H9 (cell line): ENCODE results near the gene EBLN2. TPM values are rescaled to one million over a fixed set of nuclear protein-coding genes. Genes with fewer than 3 reads are reported as not detected.
A peak's percentile ranks its signal among the peaks of the same experiment; 100 is the strongest.

Experiments
- DNase-seq: peaks from one replicate; pipeline ENCODE4 v3.0.0-alpha.2; 2017
- H2AFZ ChIP-seq: one replicate; pipeline ENCODE4 v1.6.1; 2013; ENCODE audit warnings: mild to moderate bottlenecking, low read length, control low read depth, moderate library complexity
- H2AK5ac ChIP-seq: 2 replicates; pipeline ENCODE4 v1.6.1; 2013; ENCODE audit warnings: low read length, control low read depth, mixed read lengths; ENCODE audit not compliant: insufficient read length
- H2BK120ac ChIP-seq: one replicate; pipeline ENCODE4 v1.6.1; 2013; ENCODE audit warnings: low read depth, mild to moderate bottlenecking, low read length, control low read depth, inconsistent platforms; ENCODE audit not compliant: poor library complexity, severe bottlenecking
- H2BK12ac ChIP-seq: 2 replicates; pipeline ENCODE4 v1.6.1; 2013; ENCODE audit warnings: low read length, control low read depth, mixed read lengths, low read depth; ENCODE audit not compliant: insufficient read length
- H2BK15ac ChIP-seq: 2 replicates; pipeline ENCODE4 v1.6.1; 2013; ENCODE audit warnings: low read depth, low read length, control low read depth
- H2BK20ac ChIP-seq: one replicate; pipeline ENCODE4 v1.6.1; 2013; ENCODE audit warnings: low read depth, mild to moderate bottlenecking, low read length, control low read depth, inconsistent platforms; ENCODE audit not compliant: poor library complexity, severe bottlenecking
- H2BK5ac ChIP-seq: 2 replicates; pipeline ENCODE4 v1.6.1; 2013; ENCODE audit warnings: low read length, control low read depth, mixed read lengths; ENCODE audit not compliant: insufficient read length
- H3K14ac ChIP-seq: 2 replicates; pipeline ENCODE4 v1.6.1; 2013; ENCODE audit warnings: low read length, control low read depth; ENCODE audit not compliant: insufficient read depth
- H3K18ac ChIP-seq: 2 replicates; pipeline ENCODE4 v1.6.1; 2013; ENCODE audit warnings: low read depth, mild to moderate bottlenecking, mixed read lengths, low read length, control low read depth; ENCODE audit not compliant: insufficient read length
- H3K23ac ChIP-seq: 2 replicates; pipeline ENCODE4 v1.6.1; 2013; ENCODE audit warnings: low read length, control low read depth, mixed read lengths, low read depth; ENCODE audit not compliant: insufficient read length
- H3K23me2 ChIP-seq: 2 replicates; pipeline ENCODE4 v1.6.1; 2013; ENCODE audit warnings: low read depth, mild to moderate bottlenecking, mixed read lengths, low read length, control low read depth; ENCODE audit not compliant: insufficient read length, poor library complexity, severe bottlenecking
- H3K27ac ChIP-seq: 2 replicates; pipeline ENCODE4 v1.5.1; 2013; ENCODE audit warnings: low read length, control low read depth, mixed read lengths, low read depth; ENCODE audit not compliant: insufficient read length
- H3K27me3 ChIP-seq: 2 replicates; pipeline ENCODE4 v1.6.1; 2013; ENCODE audit warnings: low read length, control low read depth, inconsistent platforms; ENCODE audit not compliant: insufficient read depth
- H3K4ac ChIP-seq: 2 replicates; pipeline ENCODE4 v1.6.1; 2013; ENCODE audit warnings: low read depth, mild to moderate bottlenecking, control low read depth, inconsistent platforms, low read length, moderate library complexity
- H3K4me1 ChIP-seq: 2 replicates; pipeline ENCODE4 v1.6.1; 2013; ENCODE audit warnings: low read length, control low read depth, inconsistent platforms; ENCODE audit not compliant: insufficient read depth
- H3K4me2 ChIP-seq: 2 replicates; pipeline ENCODE4 v1.6.1; 2013; ENCODE audit warnings: low read length, control low read depth, mixed read lengths; ENCODE audit not compliant: insufficient read length, insufficient read depth
- H3K56ac ChIP-seq: 2 replicates; pipeline ENCODE4 v1.6.1; 2013; ENCODE audit warnings: low read depth, mild to moderate bottlenecking, mixed read lengths, low read length, control low read depth; ENCODE audit not compliant: insufficient read length
- H3K79me1 ChIP-seq: 2 replicates; pipeline ENCODE4 v1.6.1; 2013; ENCODE audit warnings: low read depth, mild to moderate bottlenecking, moderate library complexity, low read length, control low read depth, inconsistent platforms; ENCODE audit not compliant: insufficient read depth, poor library complexity, severe bottlenecking
- H3K79me2 ChIP-seq: 2 replicates; pipeline ENCODE4 v1.6.1; 2013; ENCODE audit warnings: low read length, control low read depth, inconsistent platforms; ENCODE audit not compliant: insufficient read depth
- H3K9ac ChIP-seq: 2 replicates; pipeline ENCODE4 v1.6.1; 2013; ENCODE audit warnings: low read length, control low read depth, mixed read lengths; ENCODE audit not compliant: insufficient read length; ENCODE audit errors: extremely low read depth
- H3K9me3 ChIP-seq: one replicate; pipeline ENCODE4 v1.6.1; 2013; ENCODE audit warnings: low read depth, low read length, inconsistent platforms; ENCODE audit not compliant: control insufficient read depth
- H3T11ph ChIP-seq: one replicate; pipeline ENCODE4 v1.6.1; 2013; ENCODE audit warnings: mild to moderate bottlenecking, low read length, control low read depth, inconsistent platforms
- H4K20me1 ChIP-seq: one replicate; pipeline ENCODE4 v1.6.1; 2013; ENCODE audit not compliant: control insufficient read depth, insufficient read length, insufficient read depth
- H4K5ac ChIP-seq: 2 replicates; pipeline ENCODE4 v1.6.1; 2013; ENCODE audit warnings: low read depth, mild to moderate bottlenecking, mixed read lengths, low read length, control low read depth; ENCODE audit not compliant: insufficient read length
- H4K8ac ChIP-seq: replicated peaks from 2 replicates; pipeline ENCODE4 v1.6.1; 2013; ENCODE audit warnings: low read length, control low read depth, mixed read lengths, low read depth; ENCODE audit not compliant: insufficient read length
- H4K91ac ChIP-seq: 2 replicates; pipeline ENCODE4 v1.6.1; 2013; ENCODE audit warnings: low read depth, mild to moderate bottlenecking, moderate library complexity, mixed read lengths, low read length, control low read depth; ENCODE audit not compliant: insufficient read length
- H3K27ac Mint-ChIP-seq, 3 experiments: 2 replicates in 2 of 3; 3 replicates in 1 of 3; pipeline ENCODE4 v1.8.0; 2020 to 2021; ENCODE audit warnings: mixed read lengths in 3 of 3, mild to moderate bottlenecking in 1 of 3, moderate library complexity in 1 of 3
- H3K27me3 Mint-ChIP-seq: 2 replicates; pipeline ENCODE4 v1.8.0; 2021; ENCODE audit warnings: low read depth, mild to moderate bottlenecking, moderate library complexity, mixed read lengths
- H3K36me3 Mint-ChIP-seq, 3 experiments: 2 replicates in 2 of 3; 3 replicates in 1 of 3; pipeline ENCODE4 v1.8.0; 2020 to 2021; ENCODE audit warnings: low read depth in 3 of 3, mixed read lengths in 3 of 3; ENCODE audit not compliant: insufficient read depth in 1 of 3
- H3K4me1 Mint-ChIP-seq, 2 experiments: 2 replicates each; pipeline ENCODE4 v1.8.0; 2020; ENCODE audit warnings: mixed read lengths in 2 of 2
- H3K4me3 Mint-ChIP-seq, 2 experiments: 2 replicates in 1 of 2; 3 replicates in 1 of 2; pipeline ENCODE4 v1.8.0; 2020 to 2021; ENCODE audit warnings: mild to moderate bottlenecking in 2 of 2, mixed read lengths in 2 of 2, moderate library complexity in 1 of 2
- H3K9me3 Mint-ChIP-seq, 2 experiments: 2 replicates in 1 of 2; 3 replicates in 1 of 2; pipeline ENCODE4 v1.8.0; 2020; ENCODE audit warnings: mild to moderate bottlenecking in 2 of 2, mixed read lengths in 2 of 2, moderate library complexity in 1 of 2
- CTCF ChIP-seq: fragments of 200-600 bp; sonication (generic); conservative IDR thresholded peaks from 3 replicates; pipeline ENCODE4 v1.8.0; 2021; ENCODE audit warnings: antibody characterized with exemption, mild to moderate bottlenecking
- WGBS: extraction: QIAGEN DNeasy Blood & Tissue Kit; methylation state at CpG from one replicate; pipeline ENCODE4 v1.1.7; 2013; ENCODE audit warnings: missing lambda C conversion rate, low lambda C conversion rate, mixed read lengths; ENCODE audit not compliant: insufficient read length; ENCODE audit errors: extremely low coverage; 5-methylcytosine and 5-hydroxymethylcytosine counted together
- total RNA-seq: library from RNA; stranded (reverse); gene quantifications from 2 replicates; pipeline ENCODE4 v1.2.1, GENCODE V29; 2021

EBLN2 gene
- total RNA-seq, 1 experiment from 2014 or later = 6.1 TPM

DNA sequence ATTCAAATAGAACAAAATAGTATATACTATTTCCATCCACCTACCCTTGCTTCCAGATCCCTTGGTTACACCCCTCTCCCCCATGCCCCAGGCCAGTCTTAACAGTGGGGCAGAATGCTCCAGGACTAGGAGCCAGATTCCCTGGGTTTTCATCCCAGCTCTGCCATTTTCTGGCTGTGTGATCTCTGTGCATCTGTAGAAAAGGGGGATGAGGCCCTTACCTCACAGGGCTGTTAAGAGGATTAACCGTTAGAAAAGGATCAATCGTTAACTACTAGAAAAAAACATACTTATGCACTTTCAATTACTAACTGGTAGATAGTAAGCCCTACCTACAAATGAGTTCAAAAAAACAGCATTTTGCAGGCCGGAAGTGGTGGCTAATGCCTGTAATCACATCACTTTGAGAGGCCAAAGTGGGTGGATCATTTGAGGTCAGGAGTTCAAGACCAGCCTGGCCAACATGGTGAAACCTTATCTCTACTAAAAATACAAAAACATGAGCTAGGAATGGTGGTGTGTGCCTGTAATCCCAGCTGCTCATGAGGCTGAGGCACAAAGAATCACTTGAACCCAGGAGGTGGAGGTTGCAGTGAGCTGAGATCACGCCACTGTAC is 11.7 kb downstream of the EBLN2 start:
- Mint-ChIP-seq H3K9me3 (no peaks in the 10 kb centered on the region), H3K4me1 (peaks cover 23 to 27% of the 10 kb centered on the region in 2 experiments), H3K36me3 (no peaks in the 10 kb centered on the region), H3K4me3 (no peak overlapping the region), H3K27me3 (no peaks in the 10 kb centered on the region), H3K27ac (peak overlapping the region in 1 of 3 experiments; percentile 76; a peak in 2 of 7 replicates)
- Histone ChIP-seq H4K20me1 (no peaks in the 10 kb centered on the region), H3K79me1 (no peaks in the 10 kb centered on the region), H3T11ph (no peak overlapping the region), H3K14ac (no peak overlapping the region), H2BK5ac (no peak overlapping the region), H3K27ac (no peak overlapping the region), H2BK15ac (no peak overlapping the region), H3K9ac (no peak overlapping the region), H2BK20ac (no peak overlapping the region), H3K56ac (no peak overlapping the region), H3K27me3 (no peaks in the 10 kb centered on the region), H2AK5ac (no peak overlapping the region), H2BK12ac (no peak overlapping the region), H3K23me2 (no peaks in the 10 kb centered on the region), H3K4ac (no peak overlapping the region), H4K8ac (no peak overlapping the region), H3K9me3 (no peaks in the 10 kb centered on the region), H3K18ac (no peak overlapping the region), H2AFZ (no peak overlapping the region), H3K4me1 (peaks cover 6% of the 10 kb centered on the region; the same call in 1 of the 2 replicates), H4K91ac (no peak overlapping the region), H2BK120ac (no peak overlapping the region), H4K5ac (no peak overlapping the region), H3K79me2 (no peaks in the 10 kb centered on the region), H3K4me2 (no peak overlapping the region), H3K23ac (no peak overlapping the region)
- no peak for DNase-seq
- WGBS = no CpG with 5 or more reads among the region's 4 CpGs
- TF ChIP-seq CTCF = no peak
